Measurements from ENCODE around the gene ATP2C2.

- TF ChIP-seq, protein P1, sequence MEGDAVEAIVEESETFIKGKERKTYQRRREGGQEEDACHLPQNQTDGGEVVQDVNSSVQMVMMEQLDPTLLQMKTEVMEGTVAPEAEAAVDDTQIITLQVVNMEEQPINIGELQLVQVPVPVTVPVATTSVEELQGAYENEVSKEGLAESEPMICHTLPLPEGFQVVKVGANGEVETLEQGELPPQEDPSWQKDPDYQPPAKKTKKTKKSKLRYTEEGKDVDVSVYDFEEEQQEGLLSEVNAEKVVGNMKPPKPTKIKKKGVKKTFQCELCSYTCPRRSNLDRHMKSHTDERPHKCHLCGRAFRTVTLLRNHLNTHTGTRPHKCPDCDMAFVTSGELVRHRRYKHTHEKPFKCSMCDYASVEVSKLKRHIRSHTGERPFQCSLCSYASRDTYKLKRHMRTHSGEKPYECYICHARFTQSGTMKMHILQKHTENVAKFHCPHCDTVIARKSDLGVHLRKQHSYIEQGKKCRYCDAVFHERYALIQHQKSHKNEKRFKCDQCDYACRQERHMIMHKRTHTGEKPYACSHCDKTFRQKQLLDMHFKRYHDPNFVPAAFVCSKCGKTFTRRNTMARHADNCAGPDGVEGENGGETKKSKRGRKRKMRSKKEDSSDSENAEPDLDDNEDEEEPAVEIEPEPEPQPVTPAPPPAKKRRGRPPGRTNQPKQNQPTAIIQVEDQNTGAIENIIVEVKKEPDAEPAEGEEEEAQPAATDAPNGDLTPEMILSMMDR (IDR thresholded peaks at IDR 0.05) = no peak
- TF ChIP-seq, protein P2, sequence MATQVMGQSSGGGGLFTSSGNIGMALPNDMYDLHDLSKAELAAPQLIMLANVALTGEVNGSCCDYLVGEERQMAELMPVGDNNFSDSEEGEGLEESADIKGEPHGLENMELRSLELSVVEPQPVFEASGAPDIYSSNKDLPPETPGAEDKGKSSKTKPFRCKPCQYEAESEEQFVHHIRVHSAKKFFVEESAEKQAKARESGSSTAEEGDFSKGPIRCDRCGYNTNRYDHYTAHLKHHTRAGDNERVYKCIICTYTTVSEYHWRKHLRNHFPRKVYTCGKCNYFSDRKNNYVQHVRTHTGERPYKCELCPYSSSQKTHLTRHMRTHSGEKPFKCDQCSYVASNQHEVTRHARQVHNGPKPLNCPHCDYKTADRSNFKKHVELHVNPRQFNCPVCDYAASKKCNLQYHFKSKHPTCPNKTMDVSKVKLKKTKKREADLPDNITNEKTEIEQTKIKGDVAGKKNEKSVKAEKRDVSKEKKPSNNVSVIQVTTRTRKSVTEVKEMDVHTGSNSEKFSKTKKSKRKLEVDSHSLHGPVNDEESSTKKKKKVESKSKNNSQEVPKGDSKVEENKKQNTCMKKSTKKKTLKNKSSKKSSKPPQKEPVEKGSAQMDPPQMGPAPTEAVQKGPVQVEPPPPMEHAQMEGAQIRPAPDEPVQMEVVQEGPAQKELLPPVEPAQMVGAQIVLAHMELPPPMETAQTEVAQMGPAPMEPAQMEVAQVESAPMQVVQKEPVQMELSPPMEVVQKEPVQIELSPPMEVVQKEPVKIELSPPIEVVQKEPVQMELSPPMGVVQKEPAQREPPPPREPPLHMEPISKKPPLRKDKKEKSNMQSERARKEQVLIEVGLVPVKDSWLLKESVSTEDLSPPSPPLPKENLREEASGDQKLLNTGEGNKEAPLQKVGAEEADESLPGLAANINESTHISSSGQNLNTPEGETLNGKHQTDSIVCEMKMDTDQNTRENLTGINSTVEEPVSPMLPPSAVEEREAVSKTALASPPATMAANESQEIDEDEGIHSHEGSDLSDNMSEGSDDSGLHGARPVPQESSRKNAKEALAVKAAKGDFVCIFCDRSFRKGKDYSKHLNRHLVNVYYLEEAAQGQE (IDR thresholded peaks at IDR 0.05; ENCODE audit: insufficient read depth in 1 of 2, low read depth in 2 of 2, low read length in 1 of 2) = no peak
These were observed 93.3 kb downstream of the ATP2C2 start for GRCh38 chr16:84461413-84462295.

All from Panc1 (cell line).